ENCODE data around the gene CCHCR1.

DNA sequence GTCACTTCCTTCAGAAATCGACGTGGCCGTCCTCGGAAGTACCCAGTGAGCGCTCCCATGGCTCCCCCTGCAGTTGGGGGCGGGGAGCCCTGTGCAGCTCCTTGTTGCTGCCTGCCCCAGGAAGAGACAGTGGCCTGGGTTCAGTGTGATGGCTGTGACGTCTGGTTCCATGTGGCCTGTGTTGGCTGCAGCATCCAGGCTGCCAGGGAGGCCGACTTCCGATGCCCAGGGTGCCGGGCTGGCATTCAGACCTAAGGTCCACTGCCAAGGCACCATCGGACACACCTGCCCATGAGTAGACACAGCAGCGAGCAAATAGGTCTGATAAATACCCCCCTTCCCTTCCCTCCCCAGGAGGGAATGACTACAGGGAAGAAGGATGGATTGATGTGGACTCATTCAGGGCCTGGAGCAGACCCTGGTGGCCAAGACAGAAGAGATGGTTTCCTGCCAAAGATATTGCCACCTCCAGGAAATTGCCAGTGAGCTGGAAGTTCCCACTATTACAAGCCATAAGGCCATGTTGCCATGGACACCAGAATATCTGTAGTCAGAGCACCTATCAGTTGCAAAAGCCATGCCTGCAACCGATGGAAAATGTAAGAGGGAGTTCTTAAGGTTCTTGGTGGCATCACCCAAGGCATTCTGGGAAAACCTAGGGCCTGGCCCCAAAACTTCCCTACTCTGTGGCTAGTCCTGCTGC, 5.0 kb upstream of the CCHCR1 start:
- no peak for TF ChIP-seq POLR2A (conservative IDR thresholded peaks at IDR 0.05)
- TF ChIP-seq KLF16 (IDR thresholded peaks at IDR 0.05), result no peak
- TF ChIP-seq, protein P1, sequence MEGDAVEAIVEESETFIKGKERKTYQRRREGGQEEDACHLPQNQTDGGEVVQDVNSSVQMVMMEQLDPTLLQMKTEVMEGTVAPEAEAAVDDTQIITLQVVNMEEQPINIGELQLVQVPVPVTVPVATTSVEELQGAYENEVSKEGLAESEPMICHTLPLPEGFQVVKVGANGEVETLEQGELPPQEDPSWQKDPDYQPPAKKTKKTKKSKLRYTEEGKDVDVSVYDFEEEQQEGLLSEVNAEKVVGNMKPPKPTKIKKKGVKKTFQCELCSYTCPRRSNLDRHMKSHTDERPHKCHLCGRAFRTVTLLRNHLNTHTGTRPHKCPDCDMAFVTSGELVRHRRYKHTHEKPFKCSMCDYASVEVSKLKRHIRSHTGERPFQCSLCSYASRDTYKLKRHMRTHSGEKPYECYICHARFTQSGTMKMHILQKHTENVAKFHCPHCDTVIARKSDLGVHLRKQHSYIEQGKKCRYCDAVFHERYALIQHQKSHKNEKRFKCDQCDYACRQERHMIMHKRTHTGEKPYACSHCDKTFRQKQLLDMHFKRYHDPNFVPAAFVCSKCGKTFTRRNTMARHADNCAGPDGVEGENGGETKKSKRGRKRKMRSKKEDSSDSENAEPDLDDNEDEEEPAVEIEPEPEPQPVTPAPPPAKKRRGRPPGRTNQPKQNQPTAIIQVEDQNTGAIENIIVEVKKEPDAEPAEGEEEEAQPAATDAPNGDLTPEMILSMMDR (IDR thresholded peaks at IDR 0.05 in 2 of 3, conservative IDR thresholded peaks at IDR 0.05 in 1 of 3; ENCODE audit: insufficient read depth in 2 of 3, low read depth in 1 of 3, low read length in 3 of 3), result no peak
- TF ChIP-seq ZNF184 (CRISPR knock-in tag; IDR thresholded peaks at IDR 0.05), result no peak
- no peak for TF ChIP-seq ZNF232 (CRISPR knock-in tag; IDR thresholded peaks at IDR 0.05)
- no peak for TF ChIP-seq EP300 (IDR thresholded peaks at IDR 0.05; ENCODE audit: low read length)
- TF ChIP-seq MAX (CRISPR knock-in tag; IDR thresholded peaks at IDR 0.05), result no peak
- no peak for TF ChIP-seq SRF (CRISPR knock-in tag; IDR thresholded peaks at IDR 0.05)
